Colonic mucosa (tissue), 4 donors: ENCODE results near the gene THRB. TPM values are rescaled to one million over a fixed set of nuclear protein-coding genes. Genes with fewer than 3 reads are reported as not detected.

ENCODE experiments used
- DNase-seq: peaks from one replicate; pipeline ENCODE4 v3.0.0-alpha.2; 2020
- H3K27ac ChIP-seq: fragments of 200-600 bp; one replicate; pipeline ENCODE4 v1.8.0; 2021
- H3K27me3 ChIP-seq: fragments of 200-600 bp; one replicate; pipeline ENCODE4 v1.8.0; 2021
- H3K36me3 ChIP-seq: fragments of 200-600 bp; one replicate; pipeline ENCODE4 v1.8.0; 2021
- H3K4me1 ChIP-seq: fragments of 200-600 bp; one replicate; pipeline ENCODE4 v1.8.0; 2021; ENCODE audit warnings: mild to moderate bottlenecking
- H3K4me3 ChIP-seq: fragments of 200-600 bp; one replicate; pipeline ENCODE4 v1.8.0; 2021
- H3K9ac ChIP-seq, 2 donors: one replicate each; pipeline ENCODE4 v1.7.0; 2013; ENCODE audit warnings: control low read depth in 2 of 2, low read depth in 2 of 2, low read length in 2 of 2
- H3K9me3 ChIP-seq: fragments of 200-600 bp; one replicate; pipeline ENCODE4 v1.8.0; 2021
- CTCF ChIP-seq: fragments of 200-600 bp; IDR thresholded peaks from one replicate; pipeline ENCODE4 v1.8.0; 2022; ENCODE audit warnings: antibody characterized with exemption, mild to moderate bottlenecking
- intact Hi-C: fragments of 100-400 bp; cut with DNase I; formaldehyde crosslinking; loops from one replicate; pipeline ENCODE4 v1.14.1; 2022
- total RNA-seq, 2 donors: library from RNA; stranded (reverse); fragmentation: NEBNext Ultra II Directional in 1 of 2; extraction: Animal tissue kit (Norgen Biotek cat#: 25700) in 1 of 2; gene quantifications; one replicate each; pipeline ENCODE4 v1.2.1, GENCODE V29; 2021
- donor health status: healthy.
- donor health status: DM: no; HTN: no; CAD: no.
- donor health status: DM: no; HTN: no; CAD: no.

THRB gene
- total RNA-seq, 2 donors from 2014 or later = 23.3 to 27.6 TPM

GRCh38 chr3:24196526-24196925 lies 298.1 kb downstream of the THRB start:
- Histone ChIP-seq H3K9me3 (no peaks in the 10 kb centered on the region), H3K27me3 (no peaks in the 10 kb centered on the region), H3K4me3 (no peak overlapping the region), H3K9ac (no peak overlapping the region), H3K27ac (no peak overlapping the region), H3K4me1 (no peaks in the 10 kb centered on the region), H3K36me3 (no peaks in the 10 kb centered on the region)
- TF ChIP-seq CTCF = no peak
- intact Hi-C loops = no loop called here
- no peak for DNase-seq

DNA sequence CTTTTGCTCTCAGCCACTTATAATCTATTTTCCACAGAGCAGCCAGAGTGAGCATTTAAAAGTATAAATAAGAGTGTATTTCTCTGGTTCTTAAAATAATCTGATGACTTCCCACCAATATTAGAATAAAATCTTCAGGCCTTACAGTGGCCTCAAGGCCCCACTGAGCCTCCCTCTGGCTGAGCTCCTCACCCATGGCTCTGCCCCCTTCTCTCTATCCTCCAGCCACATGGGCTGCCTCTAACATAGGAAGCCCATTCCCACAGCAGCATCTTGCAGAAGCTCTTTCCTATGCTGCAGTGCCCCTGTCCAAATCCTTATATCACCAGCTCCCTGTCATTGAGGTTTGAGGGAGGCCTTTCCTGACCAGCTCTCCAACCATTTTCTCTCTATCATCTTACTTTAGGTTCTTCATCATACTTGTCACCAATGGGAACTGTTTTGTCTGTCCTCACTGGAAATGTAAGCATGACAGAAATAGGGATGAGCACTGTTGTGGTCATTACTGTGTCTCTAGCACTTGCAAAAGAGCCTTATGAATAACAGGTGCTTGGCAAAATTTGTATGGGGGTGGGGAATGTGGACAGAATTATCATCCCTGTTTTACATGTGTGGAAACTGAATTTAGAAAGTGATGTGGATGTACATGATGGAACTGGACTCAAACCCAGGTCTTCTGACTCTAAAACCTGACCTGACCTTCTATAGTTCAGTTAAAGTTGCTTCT lies 299.0 kb downstream of the THRB start:
- TF ChIP-seq CTCF = no peak
- Histone ChIP-seq H3K4me1 (no peaks in the 10 kb centered on the region), H3K36me3 (no peaks in the 10 kb centered on the region)

GRCh38 chr3:24192469-24193056 lies 302.1 kb downstream of the THRB start:
- Histone ChIP-seq H3K9ac (no peak overlapping the region), H3K9me3 (no peaks in the 10 kb centered on the region), H3K4me3 (no peak overlapping the region), H3K27ac (no peak overlapping the region), H3K36me3 (no peaks in the 10 kb centered on the region), H3K4me1 (no peaks in the 10 kb centered on the region), H3K27me3 (no peaks in the 10 kb centered on the region)
- DNase-seq = no peak
- TF ChIP-seq CTCF = no peak
- intact Hi-C loops = no loop called here

More for the DNA sequence above, 299.0 kb downstream of the THRB start:
- Histone ChIP-seq H3K9me3 (no peaks in the 10 kb centered on the region), H3K9ac (no peak overlapping the region), H3K27ac (no peak overlapping the region), H3K27me3 (no peaks in the 10 kb centered on the region), H3K4me3 (no peak overlapping the region)
- no peak for DNase-seq
- intact Hi-C loops = no loop called here

DNA sequence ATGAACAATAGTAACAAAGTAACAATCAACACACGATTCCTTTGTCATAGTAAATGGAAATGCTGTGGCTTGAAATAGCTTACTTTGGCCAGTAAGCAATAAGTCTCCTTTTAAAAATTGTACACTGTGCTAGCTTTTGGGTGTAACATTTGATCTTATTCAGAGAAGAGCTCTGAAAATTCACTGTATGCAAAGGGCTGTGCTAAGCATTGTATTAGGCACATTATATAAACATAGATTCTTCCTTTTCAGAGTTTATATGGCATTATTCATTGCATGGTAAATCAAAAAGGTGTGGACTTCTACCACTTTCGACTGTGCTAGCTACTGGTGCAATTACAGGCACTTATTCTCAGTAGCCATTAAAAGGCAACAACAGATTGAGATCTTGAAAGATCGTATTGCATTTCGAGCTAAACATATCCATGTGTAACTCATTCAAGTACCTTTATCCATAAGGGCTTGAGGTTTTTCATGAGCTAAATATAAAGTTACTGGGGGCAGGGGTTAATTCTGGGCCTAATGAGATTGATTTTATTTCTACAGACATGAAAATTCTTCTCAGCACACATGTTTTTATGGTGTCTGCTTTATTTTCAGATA lies 302.7 kb downstream of the THRB start:
- no peak for TF ChIP-seq CTCF
- DNase-seq = no peak
- no peaks in the 10 kb centered on the region for H3K36me3 ChIP-seq
- no peak overlapping the region for H3K4me3 ChIP-seq
- H3K4me1 ChIP-seq = no peaks in the 10 kb centered on the region
- intact Hi-C loops = no loop called here
- no peaks in the 10 kb centered on the region for H3K9me3 ChIP-seq
- no peak overlapping the region for H3K27ac ChIP-seq
- no peak overlapping the region for H3K9ac ChIP-seq
- H3K27me3 ChIP-seq = no peaks in the 10 kb centered on the region

GRCh38 chr3:24190256-24190655 lies 304.4 kb downstream of the THRB start:
- no peak overlapping the region for H3K4me3 ChIP-seq
- H3K36me3 ChIP-seq = no peaks in the 10 kb centered on the region
- TF ChIP-seq CTCF = no peak
- no peaks in the 10 kb centered on the region for H3K9me3 ChIP-seq
- no peak overlapping the region for H3K9ac ChIP-seq
- H3K27ac ChIP-seq = no peak overlapping the region
- intact Hi-C loops = no loop called here
- no peaks in the 10 kb centered on the region for H3K27me3 ChIP-seq
- no peak for DNase-seq
- no peaks in the 10 kb centered on the region for H3K4me1 ChIP-seq
